ENCODE measurements around the gene KIF1B. TPM values are rescaled to one million over a fixed set of nuclear protein-coding genes. Genes with fewer than 3 reads are reported as not detected.

KIF1B gene
- total RNA-seq, 1 experiment from 2014 or later, result 8.7 TPM

DNA sequence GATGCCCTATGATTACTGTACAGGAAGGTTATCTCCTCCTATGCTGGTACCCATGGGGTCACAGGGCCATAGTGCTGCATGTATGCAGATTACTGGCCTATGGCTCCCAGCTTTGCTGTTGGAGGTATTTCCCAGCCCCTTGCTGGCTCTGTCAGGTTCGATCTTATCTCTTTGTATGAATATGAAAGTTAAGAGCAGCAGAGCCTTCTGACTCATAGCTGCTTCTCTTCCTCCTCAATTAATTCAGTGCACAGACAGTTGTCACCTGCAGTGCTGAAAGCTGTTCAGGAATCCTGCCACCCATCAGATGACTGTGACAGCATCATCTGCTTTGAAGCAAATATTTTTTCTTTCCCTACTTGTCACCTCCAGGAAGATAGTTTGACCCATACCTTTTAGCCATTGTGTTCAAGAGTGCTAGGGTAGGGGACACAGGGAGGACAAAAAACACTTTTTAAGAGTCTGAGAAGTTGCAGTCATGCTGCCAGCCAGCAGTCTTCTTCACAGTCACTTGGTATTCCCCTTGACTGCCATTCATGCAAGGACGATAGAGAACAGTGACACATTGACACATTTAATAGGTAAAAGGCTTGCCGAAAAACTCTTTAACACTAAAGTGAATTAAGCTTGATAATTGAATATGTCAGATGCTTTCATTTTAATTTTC lies 73.1 kb downstream of the KIF1B start:
- peak; percentile 13 for DNase-seq (ENCODE audit: low spot score)

DNA sequence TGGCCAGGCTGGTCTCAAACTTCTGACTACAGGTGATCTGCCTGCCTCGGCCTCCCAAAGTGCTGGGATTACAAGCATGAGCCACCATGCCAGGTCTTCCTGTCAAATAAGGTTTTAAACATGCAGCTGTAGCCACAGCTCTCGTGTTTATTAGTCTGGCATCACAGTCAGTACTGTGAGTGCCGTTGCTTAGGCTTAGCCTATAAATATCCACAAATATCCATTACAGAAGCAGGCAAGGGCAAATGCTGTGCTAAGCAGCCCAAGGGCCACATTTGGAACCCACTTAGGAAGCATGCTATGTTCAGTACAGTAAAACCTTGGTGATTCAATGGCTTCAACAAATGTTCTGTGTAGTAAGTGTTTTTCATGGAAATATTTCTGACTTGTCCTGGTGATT lies 75.9 kb downstream of the KIF1B start:
- DNase-seq (ENCODE audit: low spot score), result no peak

DNA sequence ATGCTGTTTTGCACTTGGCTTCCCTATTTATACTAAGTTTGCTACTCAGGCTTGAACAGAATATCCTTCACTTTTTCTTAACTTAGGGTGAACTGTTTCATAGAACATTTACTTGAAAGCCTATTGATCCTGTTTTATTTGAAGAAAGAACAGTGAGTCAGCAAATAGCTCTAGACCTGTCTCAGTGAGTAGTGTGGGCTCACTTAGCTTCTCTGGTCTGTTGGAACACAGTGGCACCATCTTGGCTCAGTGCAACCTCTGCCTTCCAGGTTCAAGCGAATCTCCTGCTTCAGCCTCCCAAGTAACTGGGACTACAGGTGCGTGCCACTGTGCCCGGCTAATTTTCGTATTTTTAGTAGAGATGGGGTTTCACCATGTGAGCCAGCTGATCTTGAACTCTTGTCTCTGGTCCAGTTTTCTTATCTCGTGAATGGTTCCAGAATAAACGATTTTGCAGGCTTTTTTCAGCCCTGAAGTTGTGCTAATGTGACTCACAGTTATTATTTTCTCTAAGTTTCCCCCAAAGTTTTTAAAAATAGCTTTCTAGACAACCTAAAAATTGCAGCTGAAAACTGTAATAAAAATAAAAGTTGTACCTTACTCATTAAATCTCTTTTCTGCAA lies 76.8 kb downstream of the KIF1B start:
- no peak for DNase-seq (ENCODE audit: low spot score)

DNA sequence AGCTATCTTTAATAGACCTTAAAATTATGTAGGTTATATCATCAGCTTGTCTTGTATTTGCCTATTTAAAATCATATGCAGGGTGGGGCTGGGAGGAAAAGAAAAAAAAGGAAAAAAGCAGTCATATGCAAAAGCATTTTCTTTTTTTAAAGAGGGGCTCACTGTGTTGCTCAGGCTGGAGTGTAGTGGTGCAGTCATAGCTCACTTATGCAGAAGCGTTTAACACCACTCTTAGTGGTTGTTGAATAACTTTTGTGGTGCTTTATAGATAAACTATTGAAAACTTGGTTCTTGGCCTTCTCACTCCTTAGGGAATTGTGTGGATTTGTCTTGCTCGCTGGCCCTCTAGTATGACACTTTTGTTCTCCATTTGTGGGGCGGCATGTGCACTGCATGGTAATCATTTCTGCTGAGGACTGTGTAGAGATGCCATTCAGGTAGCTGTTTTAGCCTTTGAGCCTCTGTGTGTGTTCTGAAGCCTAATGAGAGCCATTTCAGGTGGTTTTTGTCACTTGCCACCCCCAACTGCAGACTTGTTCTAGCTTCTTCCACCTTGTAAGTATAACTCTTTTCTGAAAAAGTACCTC lies 77.8 kb downstream of the KIF1B start:
- no peak for DNase-seq (ENCODE audit: low spot score)

DNA sequence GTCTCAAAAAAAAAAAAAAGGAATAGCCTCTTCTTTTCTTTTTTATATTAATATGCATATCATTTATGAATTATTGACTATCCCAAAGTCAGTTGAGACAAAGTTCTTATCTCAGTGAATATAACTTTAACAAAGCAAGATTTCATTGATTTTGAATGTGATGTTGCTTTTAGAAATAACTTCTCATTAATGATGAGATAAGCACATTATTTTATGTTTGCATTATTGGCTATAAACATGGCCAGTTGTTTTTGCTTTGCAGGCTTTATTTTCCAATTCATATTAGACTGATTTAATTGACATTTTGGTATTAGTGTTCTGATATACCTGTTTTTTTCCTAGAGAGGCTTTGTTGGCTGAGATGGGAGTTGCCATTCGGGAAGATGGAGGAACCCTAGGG lies 81.3 kb downstream of the KIF1B start:
- DNase-seq (ENCODE audit: low spot score), result no peak

- no peak for DNase-seq (ENCODE audit: low spot score)
Measured at GRCh38 chr1:10292188-10292587, 81.8 kb downstream of the KIF1B start.

DNA sequence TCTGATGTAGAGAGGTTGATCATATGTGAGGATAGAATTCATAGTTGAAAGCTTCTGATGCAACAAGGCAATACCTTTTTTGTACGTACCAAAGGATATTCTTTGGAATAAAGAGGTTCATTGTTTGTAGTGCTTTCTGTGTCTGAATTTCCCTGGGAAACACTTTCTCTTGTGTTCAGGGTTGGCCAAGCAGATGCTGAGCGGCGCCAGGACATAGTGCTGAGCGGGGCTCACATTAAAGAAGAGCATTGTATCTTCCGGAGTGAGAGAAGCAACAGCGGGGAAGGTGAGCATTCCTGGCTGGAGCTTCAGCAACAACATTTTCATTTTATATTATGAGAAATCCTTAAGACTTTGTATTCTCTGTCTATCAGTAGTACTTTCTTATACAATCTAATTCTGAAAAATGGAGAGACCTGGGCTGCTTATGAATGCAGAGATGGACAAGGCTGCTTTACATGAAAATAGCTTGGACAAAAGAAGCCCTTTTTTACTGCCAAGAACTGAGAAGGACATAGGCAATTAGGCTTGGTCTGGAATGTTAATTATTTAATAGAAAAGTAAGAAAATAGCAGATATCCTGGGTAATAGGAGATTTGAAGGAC lies 85.2 kb downstream of the KIF1B start:
- no peak for DNase-seq (ENCODE audit: low spot score)

GRCh38 chr1:10299151-10299550 lies 88.8 kb downstream of the KIF1B start:
- DNase-seq (ENCODE audit: low spot score), result no peak

- DNase-seq (ENCODE audit: low spot score), result no peak
Measured at GRCh38 chr1:10302416-10302815, 92.0 kb downstream of the KIF1B start.

GRCh38 chr1:10304295-10304694 lies 93.9 kb downstream of the KIF1B start:
- no peak for DNase-seq (ENCODE audit: low spot score)

DNA sequence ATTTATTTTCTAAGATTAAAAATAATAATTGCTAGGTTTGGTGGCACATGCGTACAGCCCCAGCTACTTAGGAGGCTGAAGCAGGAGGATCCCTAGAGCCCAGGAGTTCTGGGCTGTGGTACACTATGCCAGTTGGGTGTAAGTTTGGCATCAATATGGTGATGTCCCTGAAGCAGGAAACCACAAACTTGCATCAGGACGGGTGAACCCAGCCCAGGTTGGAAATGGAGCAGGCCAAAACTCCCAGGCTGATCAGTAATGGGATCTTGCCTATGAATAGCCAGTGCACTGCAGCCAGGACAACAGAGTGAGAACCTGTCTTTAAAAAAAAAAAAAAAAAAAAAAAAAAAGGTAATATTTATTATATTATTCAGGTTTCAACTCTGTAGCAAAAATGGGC lies 96.1 kb downstream of the KIF1B start:
- DNase-seq (ENCODE audit: low spot score), result no peak

DNA sequence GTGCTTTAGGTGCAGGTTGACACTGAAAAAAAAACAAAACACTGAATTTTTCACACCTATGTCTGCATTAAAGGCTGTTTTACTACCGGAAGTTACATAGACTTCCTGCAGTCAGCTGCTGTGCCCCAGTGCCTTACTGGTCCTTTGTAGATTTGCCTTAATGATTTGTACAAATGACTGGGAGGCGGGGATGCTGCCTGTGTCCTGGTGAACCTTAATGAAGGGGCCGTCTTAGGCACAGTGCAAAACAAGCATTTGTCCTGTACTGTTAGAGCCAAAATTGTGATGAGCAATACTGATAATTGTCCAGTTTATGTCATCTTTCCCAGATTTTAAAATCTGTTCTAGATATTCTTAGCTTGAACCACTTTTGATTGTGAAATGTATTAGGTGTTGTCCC lies 97.6 kb downstream of the KIF1B start:
- DNase-seq (ENCODE audit: low spot score), result no peak

DNA sequence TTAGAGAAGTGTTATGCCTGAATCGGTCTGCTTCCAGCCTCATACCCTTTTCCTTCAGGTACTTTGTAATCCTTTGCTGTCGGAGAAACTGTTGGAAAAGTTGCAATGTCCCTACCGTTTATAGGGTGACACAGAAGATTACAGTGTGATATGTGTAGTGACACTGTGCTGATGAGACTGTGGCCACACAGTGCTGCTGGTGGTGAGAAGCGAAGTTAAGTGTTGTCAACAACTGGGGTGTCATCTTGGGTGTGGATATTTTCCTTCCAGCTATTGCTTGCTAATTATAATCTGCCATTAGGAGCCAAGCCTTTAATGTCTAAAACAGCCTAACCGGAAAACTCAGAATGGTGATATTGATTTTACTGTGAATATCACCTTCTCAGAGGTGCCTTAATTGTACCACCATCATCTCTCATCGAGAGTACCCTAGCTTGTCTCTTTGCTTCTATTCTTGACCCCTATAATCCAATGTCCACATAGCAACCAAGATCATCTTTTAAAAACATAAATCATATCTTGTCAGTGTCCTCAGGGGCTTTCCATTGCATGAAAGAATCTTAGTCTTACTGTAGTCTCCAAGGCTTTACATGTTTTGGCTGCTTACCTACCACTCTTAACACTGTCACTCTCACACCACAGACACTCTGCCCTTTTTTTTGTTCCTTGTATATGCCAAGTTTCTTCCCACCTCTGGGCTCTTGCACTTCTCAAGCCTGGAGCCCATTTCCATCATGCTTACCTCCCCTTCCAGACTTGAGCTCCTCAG lies 99.1 kb downstream of the KIF1B start:
- no peak for DNase-seq (ENCODE audit: low spot score)

GRCh38 chr1:10316752-10317151 lies 106.4 kb downstream of the KIF1B start:
- no peak for DNase-seq (ENCODE audit: low spot score)

GRCh38 chr1:10319750-10320149 lies 109.4 kb downstream of the KIF1B start:
- no peak for DNase-seq (ENCODE audit: low spot score)

- DNase-seq (ENCODE audit: low spot score), result no peak
Measured at GRCh38 chr1:10320336-10320735, 110.0 kb downstream of the KIF1B start.

GRCh38 chr1:10322821-10323220 lies 112.5 kb downstream of the KIF1B start:
- DNase-seq (ENCODE audit: low spot score), result no peak

GRCh38 chr1:10324627-10325026 lies 114.3 kb downstream of the KIF1B start:
- DNase-seq (ENCODE audit: low spot score), result no peak

DNA sequence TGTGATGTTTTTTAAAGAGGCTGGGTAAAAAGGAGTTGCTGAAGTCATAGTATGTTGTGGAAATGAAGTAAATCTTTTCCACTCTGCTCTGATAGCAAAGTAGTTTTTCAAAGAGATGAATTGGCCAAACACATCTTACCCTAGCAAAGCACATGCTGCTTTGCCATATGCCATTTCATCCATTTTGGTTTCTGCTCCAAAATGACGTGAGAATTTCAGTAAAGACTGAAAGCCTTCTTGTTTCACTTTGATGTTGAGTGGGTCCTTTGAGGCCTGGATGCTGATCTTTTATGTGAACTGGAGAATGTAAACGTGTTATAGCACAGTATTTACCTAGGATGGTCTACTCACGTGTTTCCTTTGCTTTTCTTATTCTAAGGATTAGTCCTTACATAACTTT lies 115.2 kb downstream of the KIF1B start:
- no peak for DNase-seq (ENCODE audit: low spot score)

- no peak for DNase-seq (ENCODE audit: low spot score)
Measured at GRCh38 chr1:10326251-10326650, 115.9 kb downstream of the KIF1B start.

DNA sequence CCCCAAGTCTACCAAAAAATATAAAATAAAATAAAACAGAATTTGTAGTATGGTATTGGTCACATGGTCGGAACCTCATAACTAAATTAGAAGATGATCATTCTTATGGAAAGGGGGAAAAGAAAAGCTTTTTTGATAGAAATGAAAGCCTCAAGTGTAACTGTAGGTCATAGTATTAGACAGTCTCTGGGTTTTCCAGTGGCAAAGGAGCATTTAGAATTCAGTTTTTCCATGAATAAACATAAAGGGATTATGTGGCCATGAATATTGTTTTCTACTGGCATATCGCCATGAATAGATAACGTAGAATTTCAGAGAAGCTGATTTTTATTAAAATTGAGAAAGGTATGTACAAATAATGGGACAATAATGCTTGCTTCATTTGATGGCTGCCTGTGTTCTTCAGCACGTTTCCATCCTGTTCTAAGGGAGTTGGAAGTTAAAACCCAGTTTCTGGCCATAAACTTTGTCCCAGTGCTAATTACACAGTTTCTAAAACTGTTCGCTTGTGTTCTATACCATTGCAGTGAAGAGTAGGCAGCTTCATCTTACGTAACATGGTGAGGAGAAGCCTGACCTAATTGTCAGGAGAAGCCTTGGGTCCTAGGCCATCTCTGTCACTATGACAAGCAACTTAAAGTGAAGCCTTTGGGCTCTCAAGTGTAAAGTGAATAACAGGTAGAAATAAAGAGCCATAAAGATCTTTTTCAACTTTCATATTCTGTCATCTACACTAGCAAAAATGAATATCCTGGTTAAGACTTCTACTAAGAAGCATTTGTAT lies 118.0 kb downstream of the KIF1B start:
- no peak for DNase-seq (ENCODE audit: low spot score)

Data from HT-29 (cell line).